Hepatocyte (in vitro differentiated cells): ENCODE data around the gene AUTS2.

ENCODE experiments used
- CTCF ChIP-seq: fragments of 200-600 bp; sonication (generic); IDR thresholded peaks from 2 replicates; pipeline ENCODE4 v1.5.1; 2016; ENCODE audit warnings: antibody characterized with exemption, mild to moderate bottlenecking; ENCODE audit not compliant: poor library complexity
- EZH2 ChIP-seq: fragments of 200-600 bp; sonication (generic); IDR thresholded peaks from 2 replicates; pipeline ENCODE4 v1.6.1; 2016; ENCODE audit warnings: antibody characterized with exemption, mild to moderate bottlenecking, borderline replicate concordance
- EZH2phosphoT487 ChIP-seq: fragments of 200-600 bp; sonication (generic); IDR thresholded peaks from one replicate; pipeline ENCODE4 v1.6.1; 2018; ENCODE audit warnings: antibody characterized with exemption, mild to moderate bottlenecking, low read depth, moderate library complexity; ENCODE audit not compliant: unreplicated experiment, severe bottlenecking

GRCh38 chr7:70836946-70837345 lies 1238.7 kb downstream of the AUTS2 start:
- no peak for TF ChIP-seq EZH2
- TF ChIP-seq CTCF, result no peak
- no peak for TF ChIP-seq EZH2phosphoT487
